ENCODE measurements around the gene ZNF605.

GRCh38 chr12:132940071-132940719, 15.9 kb downstream of the ZNF605 start:
- no peak for TF ChIP-seq POLR2AphosphoS5 (IDR thresholded peaks at IDR 0.05; ENCODE audit: borderline replicate concordance, low read depth, low read length)
- TF ChIP-seq EZH2 (IDR thresholded peaks at IDR 0.05), result no peak
- TF ChIP-seq FOXP2 (optimal IDR thresholded peaks at IDR 0.05; ENCODE audit: control extremely low read depth, extremely low read length, insufficient read depth), result no peak

All from SK-N-MC (cell line).